HG03520 (cell line): Measurements from ENCODE around the gene FOXO6.

Experiments
- ATAC-seq: cut with Tn5 transposase; IDR thresholded peaks from one replicate; pipeline ENCODE4 v1.9.1; 2021; ENCODE audit warnings: mild to moderate bottlenecking, moderate library complexity; ENCODE audit not compliant: unreplicated experiment

The FOXO6 gene

DNA sequence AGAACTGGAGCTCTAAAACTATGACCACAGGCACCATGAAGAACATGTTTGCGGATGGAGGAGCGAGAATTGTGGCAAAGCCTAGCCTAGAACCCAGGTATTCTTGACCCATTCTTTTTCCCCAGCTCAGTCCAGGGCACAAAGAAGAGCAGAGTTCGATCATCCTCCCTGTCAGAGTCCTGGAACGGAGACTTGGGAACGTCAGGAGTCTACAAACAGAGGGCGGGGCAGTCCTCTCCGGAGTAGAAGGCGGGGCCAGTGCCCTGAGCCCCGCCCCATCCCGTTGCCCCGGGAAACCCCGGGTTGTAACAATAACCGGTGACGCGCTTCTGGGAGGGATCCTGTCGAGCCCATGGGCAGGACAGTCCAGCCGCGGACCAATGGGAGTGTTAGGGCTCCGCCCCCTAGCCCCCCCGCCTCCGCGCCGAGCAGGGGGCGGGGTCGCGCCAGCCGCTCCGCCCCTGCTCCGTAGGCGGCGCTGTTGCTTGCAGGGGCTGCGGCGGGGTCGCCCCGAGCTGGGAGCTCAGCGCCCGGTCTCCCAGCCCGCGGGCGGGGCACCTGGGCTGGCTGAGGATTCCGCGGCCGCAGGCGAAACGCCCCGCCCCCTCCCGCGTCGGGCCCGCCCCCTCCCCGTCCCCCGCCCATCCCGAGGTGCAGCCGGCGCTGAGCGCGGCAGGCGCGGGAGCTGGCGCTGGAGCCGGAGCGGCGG, at the start of gene FOXO6:
Gene FOXO6 (plus strand): TSS at position 649 of the 709 bp plus-strand sequence.
- ATAC-seq = peak; percentile 89

DNA sequence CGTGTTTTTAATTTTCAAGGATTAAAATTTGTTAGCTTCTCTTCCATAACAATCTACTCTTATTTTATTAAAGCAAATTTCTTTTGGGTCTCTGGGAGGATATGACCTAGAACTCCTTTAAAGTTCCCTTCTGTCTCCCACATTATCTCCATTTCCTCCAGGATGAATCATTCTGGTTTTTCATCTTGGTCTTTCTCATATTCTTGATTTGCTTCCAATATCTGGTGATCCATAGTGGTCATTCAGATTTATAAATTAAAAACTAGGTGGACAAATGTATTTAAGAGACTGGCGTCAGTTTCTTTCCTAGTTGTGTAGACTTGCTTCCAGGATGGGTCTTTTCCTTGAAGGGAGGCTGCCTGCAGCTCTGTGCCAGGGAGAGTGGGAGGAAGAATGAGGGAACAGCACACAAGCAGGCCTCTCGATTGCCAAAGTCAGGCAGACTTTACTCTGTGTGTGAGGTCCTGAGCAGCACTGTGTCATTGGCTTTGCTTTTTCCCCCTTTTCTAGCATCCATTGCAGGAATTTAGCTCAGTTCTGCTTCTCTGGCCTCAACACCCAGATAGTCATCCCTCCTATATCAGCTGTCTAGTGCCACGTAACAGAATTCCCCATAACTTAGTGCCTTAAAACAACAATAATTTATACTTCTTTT, 48.1 kb upstream of the FOXO6 start:
- no peak for ATAC-seq

GRCh38 chr1:41313661-41314131, 47.5 kb upstream of the FOXO6 start:
- ATAC-seq = no peak

DNA sequence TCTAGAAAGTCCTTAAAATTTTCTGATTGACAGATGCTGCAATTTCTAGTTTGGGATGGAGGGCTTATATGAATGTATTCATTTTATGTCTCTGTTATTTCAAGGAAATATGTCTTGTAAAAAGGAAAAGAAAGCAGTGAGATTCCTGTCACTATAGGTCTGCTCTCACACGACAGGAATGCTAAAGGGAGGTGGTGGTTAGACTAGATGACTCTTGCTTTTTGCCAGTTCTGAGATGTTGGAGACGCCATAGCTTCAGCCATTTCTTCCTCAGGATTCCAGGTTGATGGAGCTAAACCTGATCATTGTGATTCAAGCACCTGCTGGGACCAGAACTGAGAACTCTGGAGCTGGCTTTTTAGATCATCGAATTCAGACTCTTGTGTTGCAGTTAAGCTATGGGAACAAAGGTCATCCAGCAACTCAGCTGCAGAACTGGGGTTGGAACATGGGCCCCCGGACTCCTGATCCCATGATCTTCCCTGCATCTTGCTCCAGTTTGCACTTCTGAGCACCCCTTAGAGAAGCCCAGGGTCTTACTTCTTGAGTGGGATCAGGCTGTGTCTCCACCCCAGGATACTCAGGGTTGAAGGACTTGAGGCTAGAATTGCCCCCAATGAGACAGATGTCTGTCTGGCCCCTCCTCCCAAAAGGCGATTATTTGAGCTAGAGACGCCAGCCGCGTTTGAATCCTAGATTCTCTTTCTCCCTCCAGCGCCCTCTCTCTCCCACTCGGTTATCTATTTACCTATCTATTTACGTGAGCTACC, 46.7 kb upstream of the FOXO6 start:
- ATAC-seq = no peak

GRCh38 chr1:41315146-41315822, 46.0 kb upstream of the FOXO6 start:
- no peak for ATAC-seq

DNA sequence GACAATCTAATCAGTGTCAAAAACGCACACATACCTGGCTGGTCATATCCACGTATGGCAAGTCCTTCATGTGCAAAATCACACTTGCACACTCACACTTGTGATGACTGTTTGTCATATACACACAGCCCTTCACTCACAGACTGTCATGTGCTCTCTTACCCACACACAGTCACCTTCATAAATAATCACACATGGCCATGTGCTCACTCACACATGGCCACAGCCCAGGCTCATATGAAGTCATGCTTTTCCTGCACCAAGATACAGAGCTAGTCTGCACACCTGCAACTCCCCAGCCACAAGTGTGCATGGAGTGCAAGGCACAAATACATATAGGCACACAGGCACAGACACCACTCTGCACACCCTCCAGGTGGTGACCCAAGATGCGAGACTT, 45.4 kb upstream of the FOXO6 start:
- no peak for ATAC-seq

- ATAC-seq = no peak
Measured at GRCh38 chr1:41317361-41317760, 43.9 kb upstream of the FOXO6 start.

GRCh38 chr1:41318135-41318534, 43.1 kb upstream of the FOXO6 start:
- no peak for ATAC-seq

- ATAC-seq = no peak
Measured at GRCh38 chr1:41319106-41319755, 42.0 kb upstream of the FOXO6 start.

DNA sequence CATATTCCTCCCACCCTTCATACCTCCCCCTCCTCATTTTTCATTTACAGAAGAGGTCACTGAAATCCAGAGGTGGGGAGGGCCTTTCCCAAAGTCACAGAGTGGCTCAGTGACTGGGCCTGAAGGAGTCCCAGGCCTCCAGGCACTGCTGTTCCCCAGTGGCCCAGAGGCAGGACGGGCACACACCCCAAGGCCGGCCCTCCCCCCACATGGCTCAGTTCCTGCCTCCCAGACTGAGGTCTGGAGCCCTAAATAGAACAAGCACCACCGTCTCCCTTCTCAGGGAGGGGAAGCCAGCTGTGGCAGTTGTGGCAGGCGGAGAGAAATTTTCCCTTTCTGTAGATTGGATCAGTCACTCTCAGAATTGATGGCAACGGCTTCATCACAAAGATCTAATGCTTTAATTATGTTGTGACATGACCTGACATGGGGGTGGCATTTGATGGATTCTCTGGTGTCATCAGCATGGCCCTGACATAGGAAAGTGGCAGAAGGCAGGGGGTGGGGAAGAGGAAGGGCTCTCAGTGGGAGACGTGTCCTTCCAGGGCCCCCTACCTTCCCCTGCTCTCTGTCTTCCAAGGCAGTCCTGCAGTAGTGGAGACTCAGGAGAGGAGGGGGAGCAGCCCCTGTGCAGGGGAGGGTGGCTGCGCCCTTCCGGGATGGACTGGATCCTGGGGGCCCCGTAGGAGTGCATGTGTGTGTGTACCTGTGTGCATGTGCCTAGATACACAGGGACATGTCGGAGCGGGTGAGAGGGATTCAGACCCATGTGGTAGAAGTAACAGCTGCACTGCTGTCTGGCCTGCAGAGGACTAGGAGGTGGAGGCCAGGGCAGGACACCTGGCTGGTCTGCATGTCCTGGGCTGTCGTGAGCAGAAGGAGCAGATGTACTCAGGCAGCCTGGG, 41.2 kb upstream of the FOXO6 start:
- no peak for ATAC-seq

GRCh38 chr1:41320895-41321676, 40.1 kb upstream of the FOXO6 start:
- no peak for ATAC-seq

DNA sequence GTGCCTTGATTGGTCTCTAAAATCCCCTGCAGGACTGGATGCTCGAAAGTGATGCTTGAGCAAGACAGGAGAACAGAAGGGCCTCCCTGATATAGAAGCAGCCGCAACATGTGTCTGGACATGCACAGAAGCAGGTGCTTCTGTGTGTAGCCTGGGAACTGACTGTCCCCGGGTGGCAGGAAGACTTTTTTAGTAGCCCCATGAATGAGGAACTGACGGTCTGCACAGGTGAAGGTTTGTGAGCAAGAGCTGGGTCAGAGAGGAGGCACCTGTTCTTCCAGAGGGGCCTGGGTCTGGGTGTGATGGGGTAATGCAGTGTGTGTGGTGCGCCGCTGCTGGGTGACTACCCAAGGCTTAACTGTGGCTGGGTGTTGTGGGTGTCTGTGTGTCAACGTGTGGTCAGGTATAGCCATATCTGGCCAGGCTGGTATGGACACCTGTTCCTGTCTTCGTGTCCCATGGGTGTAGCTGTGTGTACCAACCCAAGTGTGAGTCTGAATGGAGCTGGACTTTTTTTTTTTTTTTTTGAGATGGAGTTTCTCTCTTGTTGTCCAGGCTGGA, 39.1 kb upstream of the FOXO6 start:
- ATAC-seq = no peak

- ATAC-seq = no peak
Measured at GRCh38 chr1:41322835-41323234, 38.4 kb upstream of the FOXO6 start.

DNA sequence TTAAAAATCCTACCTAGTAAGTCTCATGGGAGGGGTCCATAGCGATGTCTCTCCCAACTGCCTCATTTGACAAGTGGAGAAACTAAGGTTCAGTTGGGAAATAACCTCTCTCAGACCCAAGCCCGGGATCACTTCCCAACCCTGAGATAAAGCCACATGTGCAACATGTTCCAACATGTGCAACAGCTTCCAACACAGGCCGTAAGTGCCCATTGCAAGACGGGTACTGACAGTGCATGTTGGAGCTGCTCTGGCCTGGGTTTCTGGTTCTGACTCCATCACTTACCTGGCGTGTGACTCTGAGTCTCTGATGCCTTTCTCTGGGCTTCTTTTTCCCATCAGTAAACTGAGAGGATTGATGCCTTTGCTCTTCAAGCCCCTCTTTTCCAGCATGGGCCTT, 38.0 kb upstream of the FOXO6 start:
- ATAC-seq = no peak

- ATAC-seq = no peak
Measured at GRCh38 chr1:41325801-41326200, 35.4 kb upstream of the FOXO6 start.

GRCh38 chr1:41327383-41327999, 33.7 kb upstream of the FOXO6 start:
- ATAC-seq = no peak

GRCh38 chr1:41328001-41328615, 33.1 kb upstream of the FOXO6 start:
- no peak for ATAC-seq
